IMR-90 (cell line): Measurements from ENCODE around the gene RPLP1. TPM values are rescaled to one million over a fixed set of nuclear protein-coding genes. Genes with fewer than 3 reads are reported as not detected.

Experiments used
- ATAC-seq: fragments of 200-7000 bp; cut with Tn5 transposase; 2 replicates; pipeline ENCODE4 v1.9.1; 2020; ENCODE audit warnings: low read depth, mild to moderate bottlenecking, moderate library complexity
- BruUV-seq: library from RNA; stranded (reverse); fragments of 400-500 nt; replicated peaks from 2 replicates; lab custom pipeline; 2021; lab: Mats Ljungman, UMichigan
- CTCF ChIA-PET: fragments of 300-600 bp; formaldehyde crosslinking; extraction: SDS; loops from one replicate; lab custom pipeline; 2021; ENCODE audit warnings: antibody characterized with exemption; lab: Yijun Ruan, JAX
- POLR2A ChIA-PET: fragments of 300-600 bp; sonication (Branson Sonifier 250); formaldehyde crosslinking; loops from one replicate; lab custom pipeline; 2022; ENCODE audit warnings: antibody characterized with exemption; ENCODE audit not compliant: unreplicated experiment; lab: Charles Lee
- DNase-seq: peaks from one replicate; pipeline ENCODE4 v3.0.0; 2013
- H2AFZ ChIP-seq: replicated peaks from 2 replicates; pipeline ENCODE3; 2013; ENCODE audit warnings: low read length, mild to moderate bottlenecking; ENCODE audit not compliant: poor library complexity
- H2AK5ac ChIP-seq: 2 replicates; pipeline ENCODE4 v1.6.1; 2013; ENCODE audit warnings: low read depth, low read length, inconsistent platforms
- H2AK9ac ChIP-seq: replicated peaks from 2 replicates; pipeline ENCODE3; 2013; ENCODE audit warnings: mild to moderate bottlenecking, low read depth, low read length, moderate library complexity; ENCODE audit not compliant: poor library complexity
- H2BK120ac ChIP-seq: 2 replicates; pipeline ENCODE4 v1.6.1; 2013; ENCODE audit warnings: low read depth, low read length, inconsistent platforms
- H2BK15ac ChIP-seq: 3 replicates; pipeline ENCODE4 v1.6.1; 2013; ENCODE audit warnings: low read depth, low read length, inconsistent platforms
- H2BK20ac ChIP-seq: 2 replicates; pipeline ENCODE4 v1.6.1; 2013; ENCODE audit warnings: low read depth, mild to moderate bottlenecking, inconsistent platforms, low read length, moderate library complexity
- H2BK5ac ChIP-seq: 2 replicates; pipeline ENCODE4 v1.6.1; 2013; ENCODE audit warnings: mild to moderate bottlenecking, low read depth, low read length, inconsistent platforms; ENCODE audit not compliant: poor library complexity, severe bottlenecking
- H3K14ac ChIP-seq: replicated peaks from 2 replicates; pipeline ENCODE4 v1.6.1; 2013; ENCODE audit warnings: low read depth, low read length, inconsistent platforms
- H3K18ac ChIP-seq: 2 replicates; pipeline ENCODE4 v1.6.1; 2013; ENCODE audit warnings: low read depth, low read length, control low read depth
- H3K23ac ChIP-seq: 2 replicates; pipeline ENCODE4 v1.6.1; 2013; ENCODE audit warnings: low read depth, low read length, inconsistent platforms
- H3K27ac ChIP-seq: 2 replicates; pipeline ENCODE4 v1.5.1; 2013; ENCODE audit warnings: mild to moderate bottlenecking, control low read depth, low read length; ENCODE audit not compliant: insufficient read depth
- H3K27me3 ChIP-seq: 2 replicates; pipeline ENCODE4 v1.6.1; 2013; ENCODE audit warnings: low read length; ENCODE audit not compliant: control insufficient read depth, insufficient read depth
- H3K36me3 ChIP-seq: 2 replicates; pipeline ENCODE4 v1.6.1; 2013; ENCODE audit warnings: low read length, mixed read lengths; ENCODE audit not compliant: control insufficient read depth, insufficient read depth
- H3K4ac ChIP-seq: 2 replicates; pipeline ENCODE4 v1.6.1; 2013; ENCODE audit warnings: low read depth, low read length, inconsistent platforms
- H3K4me1 ChIP-seq: 2 replicates; pipeline ENCODE4 v1.6.1; 2013; ENCODE audit warnings: low read length, mixed read lengths; ENCODE audit not compliant: control insufficient read depth, insufficient read depth
- H3K4me2 ChIP-seq: 2 replicates; pipeline ENCODE4 v1.6.1; 2013; ENCODE audit warnings: low read depth, mild to moderate bottlenecking, control low read depth, low read length, moderate library complexity
- H3K4me3 ChIP-seq: 2 replicates; pipeline ENCODE4 v1.5.1; 2013; ENCODE audit warnings: low read depth, mild to moderate bottlenecking, control low read depth, low read length, moderate library complexity; ENCODE audit not compliant: insufficient read depth
- H3K56ac ChIP-seq: 2 replicates; pipeline ENCODE4 v1.6.1; 2013; ENCODE audit warnings: low read length, inconsistent platforms; ENCODE audit not compliant: insufficient read depth; ENCODE audit errors: extremely low read depth
- H3K79me1 ChIP-seq, 2 experiments: 2 replicates each; pipeline ENCODE4 v1.6.1; 2013; ENCODE audit warnings: low read length in 2 of 2, inconsistent platforms in 1 of 2, low read depth in 1 of 2
- H3K9ac ChIP-seq: 2 replicates; pipeline ENCODE4 v1.6.1; 2013; ENCODE audit warnings: low read depth, low read length, control low read depth
- H3K9me1 ChIP-seq: 2 replicates; pipeline ENCODE4 v1.6.1; 2013; ENCODE audit warnings: low read length, inconsistent platforms; ENCODE audit not compliant: insufficient read depth
- H3K9me3 ChIP-seq: 2 replicates; pipeline ENCODE4 v1.6.1; 2013; ENCODE audit warnings: low read length; ENCODE audit not compliant: control insufficient read depth, insufficient read depth
- H4K20me1 ChIP-seq: 2 replicates; pipeline ENCODE4 v1.6.1; 2013; ENCODE audit warnings: low read length, inconsistent platforms; ENCODE audit not compliant: insufficient read depth
- H4K5ac ChIP-seq: 2 replicates; pipeline ENCODE4 v1.6.1; 2013; ENCODE audit warnings: mild to moderate bottlenecking, low read depth, low read length, control low read depth
- H4K8ac ChIP-seq, 2 experiments: 2 replicates each; pipeline ENCODE4 v1.6.1; 2013; ENCODE audit warnings: low read depth in 2 of 2, low read length in 2 of 2, control low read depth in 1 of 2, inconsistent platforms in 1 of 2
- H4K91ac ChIP-seq: 2 replicates; pipeline ENCODE4 v1.6.1; 2013; ENCODE audit warnings: low read depth, low read length, inconsistent platforms; ENCODE audit not compliant: insufficient read depth
- BHLHE40 ChIP-seq: fragments of 150-350 bp; IDR thresholded peaks from 2 replicates; pipeline ENCODE4 v1.6.1; 2016; ENCODE audit warnings: mild to moderate bottlenecking, low read depth, low read length
- CEBPB ChIP-seq: IDR thresholded peaks from 2 replicates; pipeline ENCODE4 v1.6.1; 2012; ENCODE audit warnings: low read depth, low read length, improper control_type of control experiment
- CHD1 ChIP-seq: IDR thresholded peaks from 2 replicates; pipeline ENCODE4 v1.6.1; 2012; ENCODE audit warnings: low read depth, low read length, improper control_type of control experiment
- ELK1 ChIP-seq: fragments of 150-350 bp; IDR thresholded peaks from 2 replicates; pipeline ENCODE4 v1.6.1; 2016; ENCODE audit warnings: low read depth, mild to moderate bottlenecking, low read length, moderate library complexity, borderline replicate concordance
- FOS ChIP-seq: fragments of 150-350 bp; IDR thresholded peaks from 2 replicates; pipeline ENCODE4 v1.6.1; 2016; ENCODE audit warnings: low read depth, low read length
- MAFK ChIP-seq: IDR thresholded peaks from 2 replicates; pipeline ENCODE4 v1.6.1; 2012; ENCODE audit warnings: low read depth, low read length, improper control_type of control experiment
- MAZ ChIP-seq: IDR thresholded peaks from 2 replicates; pipeline ENCODE4 v1.6.1; 2012; ENCODE audit warnings: low read depth, mild to moderate bottlenecking, low read length, improper control_type of control experiment, moderate library complexity, borderline replicate concordance
- MXI1 ChIP-seq: IDR thresholded peaks from 2 replicates; pipeline ENCODE4 v1.6.1; 2012; ENCODE audit warnings: low read depth, mild to moderate bottlenecking, low read length, moderate library complexity, borderline replicate concordance
- NFE2L2 ChIP-seq: fragments of 150-350 bp; IDR thresholded peaks from 2 replicates; pipeline ENCODE4 v1.6.1; 2016; ENCODE audit warnings: low read depth, mild to moderate bottlenecking, low read length
- POLR2A ChIP-seq: IDR thresholded peaks from 2 replicates; pipeline ENCODE4 v1.6.1; 2012; ENCODE audit warnings: mild to moderate bottlenecking, low read depth, low read length
- RAD21 ChIP-seq: IDR thresholded peaks from 2 replicates; pipeline ENCODE4 v1.6.1; 2012; ENCODE audit warnings: low read length, improper control_type of control experiment
- RCOR1 ChIP-seq: IDR thresholded peaks from 2 replicates; pipeline ENCODE4 v1.6.1; 2012; ENCODE audit warnings: mild to moderate bottlenecking, low read length, improper control_type of control experiment; ENCODE audit not compliant: insufficient replicate concordance
- RFX5 ChIP-seq: IDR thresholded peaks from 2 replicates; pipeline ENCODE4 v1.8.0; 2012; ENCODE audit warnings: low read depth, mild to moderate bottlenecking, low read length, moderate library complexity
- SMC3 ChIP-seq: fragments of 150-350 bp; IDR thresholded peaks from 2 replicates; pipeline ENCODE4 v1.6.1; 2016; ENCODE audit warnings: low read depth, mild to moderate bottlenecking, antibody characterized with exemption, low read length, moderate library complexity
- WGBS, 2 experiments: methylation state at CpG; one replicate each; pipeline versions ENCODE4 v1.1.5 to v1.1.7; 2013; ENCODE audit warnings: missing lambda C conversion rate in 2 of 2; ENCODE audit not compliant: insufficient read length in 1 of 2; ENCODE audit errors: extremely low coverage in 2 of 2; 5-methylcytosine and 5-hydroxymethylcytosine counted together
- dilution Hi-C: fragments of 300-500 bp; cut with HindIII; formaldehyde crosslinking; loops from one replicate; pipeline ENCODE4 v1.14.3; 2018; ENCODE audit warnings: low sequenced_read_pairs; ENCODE audit not compliant: unreplicated experiment
- in situ Hi-C: fragments of 300-500 bp; cut with MboI; formaldehyde crosslinking; loops from 3 replicates; pipeline ENCODE4 v1.14.3; 2019; ENCODE audit warnings: low sequenced_read_pairs, inconsistent platforms, mixed read lengths
- intact Hi-C: fragments of 100-400 bp; cut with micrococcal nuclease; formaldehyde crosslinking; loops from 2 replicates; pipeline ENCODE4 v1.10.0; 2022
- polyA plus RNA-seq, 3 experiments: library from polyadenylated mRNA; depleted of rRNA; stranded (reverse); fragments of >200 nt; gene quantifications; 2 replicates each; pipeline ENCODE4 v1.2.3, GENCODE V29; 2012; ENCODE audit warnings: low replicate concordance in 1 of 3
- total RNA-seq: library from RNA; depleted of rRNA; stranded (reverse); fragments of >200 nt; gene quantifications from 2 replicates; pipeline ENCODE4 v1.2.3, GENCODE V29; 2012
- TF ChIP-seq, protein P1 (sequence below): conservative IDR thresholded peaks from 2 replicates; pipeline ENCODE4 v1.5.1; 2012; ENCODE audit warnings: mild to moderate bottlenecking, low read depth, low read length, improper control_type of control experiment
- TF ChIP-seq, protein P2 (sequence below): fragments of 150-350 bp; IDR thresholded peaks from 2 replicates; pipeline ENCODE4 v1.6.1; 2017; ENCODE audit warnings: mild to moderate bottlenecking, antibody characterized with exemption, low read length, low read depth

Gene RPLP1
- total and polyA plus RNA-seq, 2 of the 4 experiments (the other 2 are of a cell fraction), result 97.0 to 1,440 TPM

DNA sequence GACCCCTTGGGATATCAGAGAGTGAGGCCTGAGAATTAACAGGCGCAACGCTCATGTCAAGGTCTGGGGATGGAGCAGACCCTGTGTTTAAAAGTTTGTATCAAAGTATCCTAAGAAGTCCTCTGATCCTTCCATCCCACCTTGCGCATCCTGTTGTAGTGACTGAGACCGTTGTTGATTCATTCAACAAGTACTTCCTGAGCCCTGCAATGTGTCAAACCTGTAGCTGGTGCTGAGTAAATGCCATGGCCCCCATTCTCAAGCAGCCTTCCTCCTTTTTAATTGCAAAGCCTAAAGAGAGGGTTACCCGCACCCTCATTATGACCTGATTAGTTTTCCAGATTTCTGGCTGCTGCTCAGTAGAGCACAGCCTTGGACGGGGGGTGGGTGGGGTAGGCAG, 46.4 kb downstream of the RPLP1 start:
- no peak for DNase-seq
- no peak overlapping the region for H2BK20ac ChIP-seq
- CTCF ChIA-PET, result no interaction called here
- H4K5ac ChIP-seq, result no peak overlapping the region
- no peak overlapping the region for H3K4me2 ChIP-seq
- in situ Hi-C loops (no loop called here), dilution Hi-C loops (no loop called here), intact Hi-C loops (no loop called here)
- POLR2A ChIA-PET, result no interaction called here
- no peaks in the 10 kb centered on the region for H3K9me3 ChIP-seq
- no peak overlapping the region for H3K23ac ChIP-seq
- H3K9ac ChIP-seq, result no peak overlapping the region
- no peak overlapping the region for H2AFZ ChIP-seq
- H3K27me3 ChIP-seq, result peaks cover 48% of the 10 kb centered on the region
- no peak overlapping the region for H3K56ac ChIP-seq
- no peaks in the 10 kb centered on the region for H3K79me1 ChIP-seq
- TF ChIP-seq RFX5 (no peak), ELK1 (no peak), CHD1 (no peak), NFE2L2 (no peak), RCOR1 (no peak), MAZ (no peak), MAFK (no peak), SMC3 (no peak), CEBPB (no peak), RAD21 (no peak), POLR2A (no peak), FOS (no peak), MXI1 (no peak), BHLHE40 (no peak)
- TF ChIP-seq, protein P1, sequence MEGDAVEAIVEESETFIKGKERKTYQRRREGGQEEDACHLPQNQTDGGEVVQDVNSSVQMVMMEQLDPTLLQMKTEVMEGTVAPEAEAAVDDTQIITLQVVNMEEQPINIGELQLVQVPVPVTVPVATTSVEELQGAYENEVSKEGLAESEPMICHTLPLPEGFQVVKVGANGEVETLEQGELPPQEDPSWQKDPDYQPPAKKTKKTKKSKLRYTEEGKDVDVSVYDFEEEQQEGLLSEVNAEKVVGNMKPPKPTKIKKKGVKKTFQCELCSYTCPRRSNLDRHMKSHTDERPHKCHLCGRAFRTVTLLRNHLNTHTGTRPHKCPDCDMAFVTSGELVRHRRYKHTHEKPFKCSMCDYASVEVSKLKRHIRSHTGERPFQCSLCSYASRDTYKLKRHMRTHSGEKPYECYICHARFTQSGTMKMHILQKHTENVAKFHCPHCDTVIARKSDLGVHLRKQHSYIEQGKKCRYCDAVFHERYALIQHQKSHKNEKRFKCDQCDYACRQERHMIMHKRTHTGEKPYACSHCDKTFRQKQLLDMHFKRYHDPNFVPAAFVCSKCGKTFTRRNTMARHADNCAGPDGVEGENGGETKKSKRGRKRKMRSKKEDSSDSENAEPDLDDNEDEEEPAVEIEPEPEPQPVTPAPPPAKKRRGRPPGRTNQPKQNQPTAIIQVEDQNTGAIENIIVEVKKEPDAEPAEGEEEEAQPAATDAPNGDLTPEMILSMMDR, result no peak
- TF ChIP-seq, protein P2, sequence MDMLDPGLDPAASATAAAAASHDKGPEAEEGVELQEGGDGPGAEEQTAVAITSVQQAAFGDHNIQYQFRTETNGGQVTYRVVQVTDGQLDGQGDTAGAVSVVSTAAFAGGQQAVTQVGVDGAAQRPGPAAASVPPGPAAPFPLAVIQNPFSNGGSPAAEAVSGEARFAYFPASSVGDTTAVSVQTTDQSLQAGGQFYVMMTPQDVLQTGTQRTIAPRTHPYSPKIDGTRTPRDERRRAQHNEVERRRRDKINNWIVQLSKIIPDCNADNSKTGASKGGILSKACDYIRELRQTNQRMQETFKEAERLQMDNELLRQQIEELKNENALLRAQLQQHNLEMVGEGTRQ, result no peak
- no peaks in the 10 kb centered on the region for H3K4me1 ChIP-seq
- H2AK5ac ChIP-seq, result no peak overlapping the region
- no TSS peak for BruUV-seq
- ATAC-seq, result no peak
- no peak overlapping the region for H4K8ac ChIP-seq
- H2BK120ac ChIP-seq, result no peak overlapping the region
- H3K18ac ChIP-seq, result no peak overlapping the region
- no peak overlapping the region for H2BK5ac ChIP-seq
- H2BK15ac ChIP-seq, result no peak overlapping the region
- H4K91ac ChIP-seq, result no peak overlapping the region
- no peak overlapping the region for H3K14ac ChIP-seq
- H3K4me3 ChIP-seq, result no peak overlapping the region
- no peak overlapping the region for H3K27ac ChIP-seq
- H2AK9ac ChIP-seq, result no peak overlapping the region
- no peaks in the 10 kb centered on the region for H4K20me1 ChIP-seq
- no peaks in the 10 kb centered on the region for H3K36me3 ChIP-seq
- WGBS, 2 experiments, result 40% methylated on average over 1 of the region's 6 CpGs; no CpG with 5 or more reads in 1 of the 2 experiments
- no peak overlapping the region for H3K4ac ChIP-seq
- no peaks in the 10 kb centered on the region for H3K9me1 ChIP-seq
